SK-N-SH (cell line): Measurements from ENCODE around the gene KCNJ9. TPM values are rescaled to one million over a fixed set of nuclear protein-coding genes. Genes with fewer than 3 reads are reported as not detected.

ENCODE experiments used
- CTCF ChIA-PET: fragments of 300-600, 350-600 bp; formaldehyde crosslinking; extraction: SDS; loops from one replicate; lab custom pipeline; 2021; lab: Yijun Ruan, JAX
- POLR2A ChIA-PET: fragments of 350-600 bp; sonication (Branson Sonifier 250); formaldehyde crosslinking; extraction: SDS; loops from one replicate; lab custom pipeline; 2020; ENCODE audit warnings: antibody characterized with exemption, inconsistent platforms; lab: Yijun Ruan, JAX
- DNase-seq: peaks from one replicate; pipeline ENCODE4 v3.0.0; 2012
- H2AFZ ChIP-seq: fragments of 200-600 bp; sonication (generic); 2 replicates; pipeline ENCODE4 v1.8.1; 2016; ENCODE audit warnings: antibody characterized with exemption, mild to moderate bottlenecking, low read depth
- H3F3A ChIP-seq: fragments of 200-600 bp; sonication (generic); replicated peaks from 2 replicates; pipeline ENCODE3; 2016; ENCODE audit warnings: antibody characterized with exemption, mild to moderate bottlenecking; ENCODE audit not compliant: insufficient read depth
- H3K27ac ChIP-seq, 2 experiments: fragments of 200-500 bp in 1 of 2; fragments of 200-600 bp in 1 of 2; sonication (Bioruptor generic) in 1 of 2; sonication (generic), shearing (Covaris generic) in 1 of 2; 2 replicates each; pipeline versions ENCODE4 v1.5.1 to v1.6.1; 2014 to 2016; ENCODE audit warnings: low read depth in 2 of 2, inconsistent platforms in 1 of 2, low read length in 1 of 2, mild to moderate bottlenecking in 1 of 2, mixed read lengths in 1 of 2
- H3K27me3 ChIP-seq: fragments of 200-600 bp; sonication (generic), shearing (Covaris generic); 2 replicates; pipeline ENCODE4 v1.6.1; 2016; ENCODE audit warnings: mixed run types; ENCODE audit not compliant: insufficient read depth
- H3K36me3 ChIP-seq, 2 experiments: fragments of 200-500 bp in 1 of 2; fragments of 200-600 bp in 1 of 2; sonication (Bioruptor generic) in 1 of 2; sonication (generic) in 1 of 2; replicated peaks in 1 of 2; 2 replicates each; pipeline versions ENCODE3 to v1.5.1; 2014 to 2016; ENCODE audit warnings: low read length in 1 of 2, mild to moderate bottlenecking in 1 of 2; ENCODE audit not compliant: insufficient read depth in 2 of 2, control insufficient read depth in 1 of 2
- H3K4me1 ChIP-seq, 2 experiments: fragments of 200-500 bp in 1 of 2; fragments of 200-600 bp in 1 of 2; sonication (Bioruptor generic) in 1 of 2; sonication (generic), shearing (Covaris generic) in 1 of 2; 2 replicates each; pipeline versions ENCODE4 v1.5.1 to v1.6.1; 2014 to 2016; ENCODE audit warnings: low read depth in 1 of 2, low read length in 1 of 2, mixed run types in 1 of 2; ENCODE audit not compliant: insufficient read depth in 2 of 2, control insufficient read depth in 1 of 2
- H3K4me2 ChIP-seq: fragments of 200-600 bp; sonication (generic), shearing (Covaris generic); 2 replicates; pipeline ENCODE4 v1.6.1; 2017; ENCODE audit warnings: mixed run types
- H3K4me3 ChIP-seq, 2 experiments: fragments of 200-500 bp in 1 of 2; fragments of 200-600 bp in 1 of 2; sonication (Bioruptor generic) in 1 of 2; sonication (generic), shearing (Covaris generic) in 1 of 2; 2 replicates each; pipeline versions ENCODE4 v1.5.1 to v1.8.1; 2014 to 2016; ENCODE audit warnings: low read depth in 2 of 2, inconsistent platforms in 1 of 2, low read length in 1 of 2, mild to moderate bottlenecking in 1 of 2, mixed read lengths in 1 of 2, moderate library complexity in 1 of 2
- H3K79me2 ChIP-seq: fragments of 200-600 bp; sonication (generic); 2 replicates; pipeline ENCODE4 v1.8.1; 2017; ENCODE audit warnings: mild to moderate bottlenecking; ENCODE audit not compliant: insufficient read depth
- H3K9ac ChIP-seq: fragments of 200-600 bp; sonication (generic); 2 replicates; pipeline ENCODE4 v1.6.1; 2017; ENCODE audit warnings: mixed run types
- H3K9me2 ChIP-seq: fragments of 200-600 bp; sonication (generic); 2 replicates; pipeline ENCODE4 v1.6.1; 2017; ENCODE audit warnings: mixed run types
- H3K9me3 ChIP-seq: fragments of 200-600 bp; sonication (generic); 2 replicates; pipeline ENCODE4 v1.6.1; 2017; ENCODE audit warnings: mixed run types, mild to moderate bottlenecking, moderate library complexity
- H4K20me1 ChIP-seq: fragments of 200-600 bp; sonication (generic); 2 replicates; pipeline ENCODE4 v1.6.1; 2017; ENCODE audit warnings: mild to moderate bottlenecking, mixed run types; ENCODE audit not compliant: insufficient read depth
- CHD2 ChIP-seq: fragments of 150-350 bp; IDR thresholded peaks from 2 replicates; pipeline ENCODE4 v1.6.1; 2018; ENCODE audit warnings: low read length; ENCODE audit not compliant: partially characterized antibody
- ELF1 ChIP-seq: IDR thresholded peaks from 2 replicates; pipeline ENCODE4 v1.4.0; 2012
- EZH2phosphoT487 ChIP-seq: fragments of 200-600 bp; sonication (generic); IDR thresholded peaks from 2 replicates; pipeline ENCODE4 v1.6.1; 2017; ENCODE audit warnings: low read depth, mixed run types, mild to moderate bottlenecking, antibody characterized with exemption, moderate library complexity, borderline replicate concordance
- FOSL2 ChIP-seq: IDR thresholded peaks from 2 replicates; pipeline ENCODE4 v1.4.0; 2012; ENCODE audit warnings: low read depth, mild to moderate bottlenecking, moderate library complexity, borderline replicate concordance
- JUND ChIP-seq: IDR thresholded peaks from 2 replicates; pipeline ENCODE4 v1.4.0; 2012
- MEF2A ChIP-seq: IDR thresholded peaks from 2 replicates; pipeline ENCODE4 v1.4.0; 2012; ENCODE audit warnings: low read depth, borderline replicate concordance
- MXI1 ChIP-seq: IDR thresholded peaks from 2 replicates; pipeline ENCODE4 v1.6.1; 2012; ENCODE audit warnings: mild to moderate bottlenecking, low read depth, low read length, improper control_type of control experiment
- NFIC ChIP-seq: IDR thresholded peaks from 2 replicates; pipeline ENCODE4 v1.4.0; 2012; ENCODE audit warnings: borderline replicate concordance
- RCOR1 ChIP-seq: fragments of 150-350 bp; IDR thresholded peaks from 2 replicates; pipeline ENCODE4 v1.6.1; 2017; ENCODE audit warnings: antibody characterized with exemption, low read length
- REST ChIP-seq: IDR thresholded peaks from 2 replicates; pipeline ENCODE4 v1.6.1; 2012; ENCODE audit warnings: mild to moderate bottlenecking, low read depth, low read length, moderate library complexity
- RFX5 ChIP-seq: IDR thresholded peaks from 2 replicates; pipeline ENCODE4 v1.6.1; 2012; ENCODE audit warnings: mild to moderate bottlenecking, improper control_type of control experiment, low read length
- RXRA ChIP-seq: IDR thresholded peaks from 2 replicates; pipeline ENCODE4 v1.4.0; 2012; ENCODE audit warnings: low read depth, mild to moderate bottlenecking, borderline replicate concordance
- SIN3A ChIP-seq: IDR thresholded peaks from 2 replicates; pipeline ENCODE4 v1.6.1; 2012; ENCODE audit warnings: low read depth, mild to moderate bottlenecking, low read length, moderate library complexity, borderline replicate concordance
- TAF1 ChIP-seq: IDR thresholded peaks from 2 replicates; pipeline ENCODE4 v1.6.1; 2012; ENCODE audit warnings: low read depth, mild to moderate bottlenecking, low read length, moderate library complexity, borderline replicate concordance
- TEAD4 ChIP-seq: IDR thresholded peaks from 2 replicates; pipeline ENCODE4 v1.4.0; 2012; ENCODE audit warnings: mild to moderate bottlenecking, borderline replicate concordance; ENCODE audit not compliant: insufficient read depth
- YY1 ChIP-seq: IDR thresholded peaks from 2 replicates; pipeline ENCODE4 v1.4.0; 2012; ENCODE audit warnings: low read depth, mild to moderate bottlenecking
- ZBTB33 ChIP-seq: IDR thresholded peaks from 2 replicates; pipeline ENCODE4 v1.4.0; 2012; ENCODE audit warnings: low read depth, borderline replicate concordance
- WGBS: methylation state at CpG from one replicate; pipeline ENCODE4 v1.1.6; 2017; ENCODE audit warnings: low lambda C conversion rate; 5-methylcytosine and 5-hydroxymethylcytosine counted together
- polyA plus RNA-seq, 3 experiments: library from polyadenylated mRNA; depleted of rRNA; stranded (reverse); fragments of >200 nt; gene quantifications; 2 replicates each; pipeline ENCODE4 v1.2.3, GENCODE V29; 2012
- TF ChIP-seq, protein P1 (sequence below): fragments of 150-350 bp; IDR thresholded peaks from 2 replicates; pipeline ENCODE4 v1.6.1; 2016; ENCODE audit warnings: mild to moderate bottlenecking, low read depth, low read length
- TF ChIP-seq, protein P2 (sequence below): fragments of 200-600 bp; sonication (generic); IDR thresholded peaks from 2 replicates; pipeline ENCODE4 v1.6.1; 2017; ENCODE audit warnings: antibody characterized with exemption, mild to moderate bottlenecking, moderate library complexity

The KCNJ9 gene
- polyA plus RNA-seq, 1 of the 3 experiments (the other 2 are of a cell fraction), result 0.02 TPM

GRCh38 chr1:160120797-160121196 is 39.5 kb downstream of the KCNJ9 start (continued):
- no peak for TF ChIP-seq RXRA
- no peak for TF ChIP-seq YY1
- no peak for TF ChIP-seq MXI1
- no peak for TF ChIP-seq TEAD4
- TF ChIP-seq MEF2A, result no peak

DNA sequence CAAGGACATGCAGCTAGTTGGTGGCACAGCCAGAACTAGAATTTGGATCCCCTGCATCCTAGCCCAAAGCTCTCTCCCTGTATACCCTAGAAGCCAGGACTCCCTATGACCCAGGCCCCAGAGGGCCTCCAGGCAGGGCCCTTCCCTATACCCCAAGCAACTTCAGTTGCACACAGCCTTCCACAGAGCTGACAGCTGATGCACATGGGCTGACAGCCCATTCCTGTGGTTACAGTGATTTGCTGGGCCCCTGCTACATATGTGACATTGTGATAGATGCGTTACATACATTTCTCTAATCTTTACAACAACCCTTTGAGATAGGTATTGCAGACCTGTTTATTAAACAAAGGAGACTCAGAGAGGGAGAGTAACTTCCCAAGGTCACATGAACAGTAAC is 40.0 kb downstream of the KCNJ9 start:
- Histone ChIP-seq H3F3A (no peaks in the 10 kb centered on the region), H3K9me2 (no peaks in the 10 kb centered on the region)
- no peak for DNase-seq
- TF ChIP-seq, protein P1, sequence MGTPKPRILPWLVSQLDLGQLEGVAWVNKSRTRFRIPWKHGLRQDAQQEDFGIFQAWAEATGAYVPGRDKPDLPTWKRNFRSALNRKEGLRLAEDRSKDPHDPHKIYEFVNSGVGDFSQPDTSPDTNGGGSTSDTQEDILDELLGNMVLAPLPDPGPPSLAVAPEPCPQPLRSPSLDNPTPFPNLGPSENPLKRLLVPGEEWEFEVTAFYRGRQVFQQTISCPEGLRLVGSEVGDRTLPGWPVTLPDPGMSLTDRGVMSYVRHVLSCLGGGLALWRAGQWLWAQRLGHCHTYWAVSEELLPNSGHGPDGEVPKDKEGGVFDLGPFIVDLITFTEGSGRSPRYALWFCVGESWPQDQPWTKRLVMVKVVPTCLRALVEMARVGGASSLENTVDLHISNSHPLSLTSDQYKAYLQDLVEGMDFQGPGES, result no peak
- TF ChIP-seq ELF1, result no peak
- no peak for TF ChIP-seq RFX5
- no peak for TF ChIP-seq TAF1
- no peak for TF ChIP-seq ZBTB33
- no peak for TF ChIP-seq CHD2
- TF ChIP-seq RXRA, result no peak
- TF ChIP-seq JUND, result no peak
- no peak for TF ChIP-seq NFIC
- TF ChIP-seq, protein P2, sequence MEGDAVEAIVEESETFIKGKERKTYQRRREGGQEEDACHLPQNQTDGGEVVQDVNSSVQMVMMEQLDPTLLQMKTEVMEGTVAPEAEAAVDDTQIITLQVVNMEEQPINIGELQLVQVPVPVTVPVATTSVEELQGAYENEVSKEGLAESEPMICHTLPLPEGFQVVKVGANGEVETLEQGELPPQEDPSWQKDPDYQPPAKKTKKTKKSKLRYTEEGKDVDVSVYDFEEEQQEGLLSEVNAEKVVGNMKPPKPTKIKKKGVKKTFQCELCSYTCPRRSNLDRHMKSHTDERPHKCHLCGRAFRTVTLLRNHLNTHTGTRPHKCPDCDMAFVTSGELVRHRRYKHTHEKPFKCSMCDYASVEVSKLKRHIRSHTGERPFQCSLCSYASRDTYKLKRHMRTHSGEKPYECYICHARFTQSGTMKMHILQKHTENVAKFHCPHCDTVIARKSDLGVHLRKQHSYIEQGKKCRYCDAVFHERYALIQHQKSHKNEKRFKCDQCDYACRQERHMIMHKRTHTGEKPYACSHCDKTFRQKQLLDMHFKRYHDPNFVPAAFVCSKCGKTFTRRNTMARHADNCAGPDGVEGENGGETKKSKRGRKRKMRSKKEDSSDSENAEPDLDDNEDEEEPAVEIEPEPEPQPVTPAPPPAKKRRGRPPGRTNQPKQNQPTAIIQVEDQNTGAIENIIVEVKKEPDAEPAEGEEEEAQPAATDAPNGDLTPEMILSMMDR, result no peak
- TF ChIP-seq EZH2phosphoT487, result no peak
- no peak for TF ChIP-seq YY1
- TF ChIP-seq FOSL2, result no peak
- TF ChIP-seq RCOR1, result no peak
- TF ChIP-seq SIN3A, result no peak
- no peak for TF ChIP-seq REST
- TF ChIP-seq, all 33 proteins: peak for 0
- Histone ChIP-seq H3K4me2 (no peak overlapping the region), H3K27ac (no peak overlapping the region), H4K20me1 (no peaks in the 10 kb centered on the region), H3K4me1 (peaks cover 0 to 8% of the 10 kb centered on the region in 2 experiments; a peak in 1 of 4 replicates), H3K36me3 (no peaks in the 10 kb centered on the region), H3K27me3 (peaks cover 9% of the 10 kb centered on the region; the same call in 1 of the 2 replicates), H3K79me2 (no peaks in the 10 kb centered on the region), H3K4me3 (no peak overlapping the region), H3K9me3 (no peaks in the 10 kb centered on the region), H3K9ac (no peak overlapping the region), H2AFZ (no peak overlapping the region)
- ChIA-PET CTCF (interaction anchor here (0.6 to 2.9 kb wide), 3 partner anchors 17 to 907 kb away, joined by 3 to 11 read pairs (median 4); no protein-coding TSS in a partner anchor), POLR2A (no interaction called here)
- WGBS, result 76% methylated on average over 1 of the region's 1 CpG
